Measurements from ENCODE around the gene TAF1L.

TAF1L gene

GRCh38 chr9:32631991-32632390 is 3.5 kb downstream of the TAF1L start:
- Histone ChIP-seq H3K27ac (no peak overlapping the region), H3K4me1 (no peaks in the 10 kb centered on the region), H3K27me3 (ENCODE audit: control insufficient read depth, insufficient read depth, low read length) (no peaks in the 10 kb centered on the region), H3K36me3 (ENCODE audit: control insufficient read depth, insufficient read depth, low read length) (no peaks in the 10 kb centered on the region), H3K9ac (no peak overlapping the region), H3K79me2 (no peaks in the 10 kb centered on the region), H2AFZ (no peak overlapping the region), H3K9me3 (ENCODE audit: control insufficient read depth, low read length) (no peaks in the 10 kb centered on the region), H3K4me2 (ENCODE audit: low read length) (no peak overlapping the region), H3K4me3 (ENCODE audit: low read depth, low read length) (no peak overlapping the region)
- TF ChIP-seq CTCF (IDR thresholded peaks at IDR 0.05) = no peak

- Histone ChIP-seq H3K4me1 (no peaks in the 10 kb centered on the region), H3K4me3 (ENCODE audit: low read depth, low read length) (no peak overlapping the region), H3K79me2 (no peaks in the 10 kb centered on the region), H3K9ac (no peak overlapping the region), H3K27me3 (ENCODE audit: control insufficient read depth, insufficient read depth, low read length) (no peaks in the 10 kb centered on the region), H3K9me3 (ENCODE audit: control insufficient read depth, low read length) (no peaks in the 10 kb centered on the region), H3K27ac (no peak overlapping the region), H3K4me2 (ENCODE audit: low read length) (no peak overlapping the region), H3K36me3 (ENCODE audit: control insufficient read depth, insufficient read depth, low read length) (no peaks in the 10 kb centered on the region), H2AFZ (no peak overlapping the region)
- no peak for TF ChIP-seq CTCF (IDR thresholded peaks at IDR 0.05)
Measured at GRCh38 chr9:32627394-32627954, 8.0 kb downstream of the TAF1L start.

- Histone ChIP-seq H3K4me2 (ENCODE audit: low read length) (no peak overlapping the region), H3K79me2 (no peaks in the 10 kb centered on the region), H3K9me3 (ENCODE audit: control insufficient read depth, low read length) (no peaks in the 10 kb centered on the region), H2AFZ (no peak overlapping the region), H3K27me3 (ENCODE audit: control insufficient read depth, insufficient read depth, low read length) (no peaks in the 10 kb centered on the region), H3K9ac (no peak overlapping the region), H3K36me3 (ENCODE audit: control insufficient read depth, insufficient read depth, low read length) (no peaks in the 10 kb centered on the region), H3K4me3 (ENCODE audit: low read depth, low read length) (no peak overlapping the region), H3K27ac (no peak overlapping the region), H3K4me1 (no peaks in the 10 kb centered on the region)
- no peak for TF ChIP-seq CTCF (IDR thresholded peaks at IDR 0.05)
Measured at GRCh38 chr9:32625320-32625719, 10.1 kb downstream of the TAF1L start.

DNA sequence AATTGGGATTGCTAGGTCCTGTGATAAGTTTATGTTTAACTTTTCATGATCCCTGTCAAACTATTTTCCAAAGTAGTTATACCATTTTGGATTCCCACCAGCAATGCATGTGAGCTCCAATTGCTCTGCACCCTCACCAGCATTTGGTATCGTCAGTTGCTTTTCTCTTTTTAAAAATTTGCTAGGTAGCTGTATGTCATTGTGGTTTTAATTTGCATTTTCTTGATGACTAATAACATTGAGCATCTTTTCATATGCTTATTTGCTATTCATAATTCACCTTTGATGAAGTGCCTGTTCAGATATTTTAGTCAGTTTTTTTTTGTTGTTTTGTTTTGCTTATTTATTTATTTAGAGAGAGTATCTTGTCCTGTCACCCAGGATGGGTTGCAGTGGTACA is 12.5 kb downstream of the TAF1L start:
- H3K4me1 ChIP-seq = no peaks in the 10 kb centered on the region
- no peak overlapping the region for H3K4me3 ChIP-seq (ENCODE audit: low read depth, low read length)
- TF ChIP-seq CTCF (IDR thresholded peaks at IDR 0.05) = no peak
- H3K9me3 ChIP-seq (ENCODE audit: control insufficient read depth, low read length) = no peaks in the 10 kb centered on the region
- H3K4me2 ChIP-seq (ENCODE audit: low read length) = no peak overlapping the region
- H3K79me2 ChIP-seq = no peaks in the 10 kb centered on the region
- H3K27me3 ChIP-seq (ENCODE audit: control insufficient read depth, insufficient read depth, low read length) = no peaks in the 10 kb centered on the region
- H3K36me3 ChIP-seq (ENCODE audit: control insufficient read depth, insufficient read depth, low read length) = no peaks in the 10 kb centered on the region
- H3K27ac ChIP-seq = no peak overlapping the region
- H3K9ac ChIP-seq = no peak overlapping the region
- no peak overlapping the region for H2AFZ ChIP-seq

GRCh38 chr9:32618261-32618660 is 17.2 kb downstream of the TAF1L start:
- H3K36me3 ChIP-seq (ENCODE audit: control insufficient read depth, insufficient read depth, low read length) = no peaks in the 10 kb centered on the region
- no peak overlapping the region for H3K4me3 ChIP-seq (ENCODE audit: low read depth, low read length)
- no peak overlapping the region for H2AFZ ChIP-seq
- no peak overlapping the region for H3K9ac ChIP-seq
- H3K27ac ChIP-seq = no peak overlapping the region
- no peaks in the 10 kb centered on the region for H3K4me1 ChIP-seq
- no peak overlapping the region for H3K4me2 ChIP-seq (ENCODE audit: low read length)
- no peaks in the 10 kb centered on the region for H3K9me3 ChIP-seq (ENCODE audit: control insufficient read depth, low read length)
- no peak for TF ChIP-seq CTCF (IDR thresholded peaks at IDR 0.05)
- H3K27me3 ChIP-seq (ENCODE audit: control insufficient read depth, insufficient read depth, low read length) = no peaks in the 10 kb centered on the region
- H3K79me2 ChIP-seq = no peaks in the 10 kb centered on the region

Data from parathyroid adenoma (tissue), 2 donors.